ENCODE data around the gene RABL2B. TPM values are rescaled to one million over a fixed set of nuclear protein-coding genes. Genes with fewer than 3 reads are reported as not detected.
A peak's percentile ranks its signal among the peaks of the same experiment; 100 is the strongest.
"Not testable (repeated sequence)": the region's sequence is repeated elsewhere in the genome, so short reads cannot be mapped to it uniquely, and the experiment has no call there.

The RABL2B gene
- total and polyA plus RNA-seq, 2 experiments from 2014 or later = 12.3 to 31.0 TPM

DNA sequence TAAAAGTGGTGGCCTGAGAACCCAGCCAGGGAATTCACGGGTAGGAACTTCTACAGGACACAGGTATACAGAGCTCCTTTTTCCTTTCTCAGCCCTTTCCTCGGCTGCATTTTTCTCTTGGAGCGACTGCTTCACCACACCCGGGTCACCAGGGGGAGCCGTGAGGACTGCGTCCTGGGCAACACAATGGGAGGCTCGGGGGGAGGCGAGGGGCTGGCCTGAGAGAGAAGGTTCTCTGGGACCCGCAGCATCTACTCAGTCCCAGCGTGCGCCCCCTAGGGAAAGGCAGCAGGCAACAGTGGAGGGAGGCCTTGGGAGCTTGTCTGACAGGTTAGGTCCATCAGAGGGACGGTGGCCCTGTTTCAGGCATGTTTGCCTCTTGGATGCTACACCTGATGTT is 8.3 kb downstream of the RABL2B start:
- H3K79me2 ChIP-seq; H3K9me2 ChIP-seq (replicated peaks; ENCODE audit: insufficient read depth); H3K9me3 ChIP-seq (ENCODE audit: low read depth); H4K20me1 ChIP-seq (ENCODE audit: insufficient read depth, poor library complexity, severe bottlenecking); H3K27me3 ChIP-seq; H3K4me2 ChIP-seq; H3K27ac ChIP-seq; H3K4me3 ChIP-seq; H3K36me3 ChIP-seq (replicated peaks; ENCODE audit: insufficient read depth, low read depth); H3K4me1 ChIP-seq (ENCODE audit: insufficient read depth); H2AFZ ChIP-seq: not testable (repeated sequence)
- 10% methylated on average over 11 of the region's 12 CpGs for WGBS (ENCODE audit: low lambda C conversion rate, missing lambda C conversion rate)
- TF ChIP-seq, protein P1, sequence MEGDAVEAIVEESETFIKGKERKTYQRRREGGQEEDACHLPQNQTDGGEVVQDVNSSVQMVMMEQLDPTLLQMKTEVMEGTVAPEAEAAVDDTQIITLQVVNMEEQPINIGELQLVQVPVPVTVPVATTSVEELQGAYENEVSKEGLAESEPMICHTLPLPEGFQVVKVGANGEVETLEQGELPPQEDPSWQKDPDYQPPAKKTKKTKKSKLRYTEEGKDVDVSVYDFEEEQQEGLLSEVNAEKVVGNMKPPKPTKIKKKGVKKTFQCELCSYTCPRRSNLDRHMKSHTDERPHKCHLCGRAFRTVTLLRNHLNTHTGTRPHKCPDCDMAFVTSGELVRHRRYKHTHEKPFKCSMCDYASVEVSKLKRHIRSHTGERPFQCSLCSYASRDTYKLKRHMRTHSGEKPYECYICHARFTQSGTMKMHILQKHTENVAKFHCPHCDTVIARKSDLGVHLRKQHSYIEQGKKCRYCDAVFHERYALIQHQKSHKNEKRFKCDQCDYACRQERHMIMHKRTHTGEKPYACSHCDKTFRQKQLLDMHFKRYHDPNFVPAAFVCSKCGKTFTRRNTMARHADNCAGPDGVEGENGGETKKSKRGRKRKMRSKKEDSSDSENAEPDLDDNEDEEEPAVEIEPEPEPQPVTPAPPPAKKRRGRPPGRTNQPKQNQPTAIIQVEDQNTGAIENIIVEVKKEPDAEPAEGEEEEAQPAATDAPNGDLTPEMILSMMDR (IDR thresholded peaks at IDR 0.05; ENCODE audit: poor library complexity) = peak; percentile 64
- DNase-seq (ENCODE audit: low spot score) = peak; percentile 80

DNA sequence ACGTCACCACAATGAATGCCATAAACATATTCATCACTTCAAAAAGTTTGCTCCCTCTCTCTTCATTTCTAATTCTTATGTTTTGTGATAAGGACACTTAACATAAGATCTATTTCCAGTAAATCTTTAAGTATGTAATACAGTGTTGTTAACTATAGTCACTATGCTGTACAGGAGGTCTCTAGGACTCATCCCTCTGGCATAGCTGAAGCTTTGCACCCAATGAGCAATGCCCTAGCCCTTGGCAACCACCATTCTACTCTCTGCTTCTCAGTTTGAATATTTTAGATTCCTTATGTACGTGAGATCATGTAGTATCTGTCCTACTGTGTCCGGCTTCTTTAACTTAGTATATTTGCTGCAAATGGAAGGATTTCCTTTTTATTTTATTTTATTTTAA is 19.1 kb downstream of the RABL2B start:
- H3K27me3 ChIP-seq; H2AFZ ChIP-seq; H3K36me3 ChIP-seq (replicated peaks; ENCODE audit: insufficient read depth, low read depth); H3K9me3 ChIP-seq (ENCODE audit: low read depth); H3K4me3 ChIP-seq; H3K4me1 ChIP-seq (ENCODE audit: insufficient read depth); DNase-seq (ENCODE audit: low spot score); H3K4me2 ChIP-seq; H4K20me1 ChIP-seq (ENCODE audit: insufficient read depth, poor library complexity, severe bottlenecking); H3K27ac ChIP-seq; H3K9me2 ChIP-seq (replicated peaks; ENCODE audit: insufficient read depth); H3K79me2 ChIP-seq: not testable (repeated sequence)
- WGBS (ENCODE audit: low lambda C conversion rate, missing lambda C conversion rate) = 66% methylated on average over 3 of the region's 3 CpGs

DNA sequence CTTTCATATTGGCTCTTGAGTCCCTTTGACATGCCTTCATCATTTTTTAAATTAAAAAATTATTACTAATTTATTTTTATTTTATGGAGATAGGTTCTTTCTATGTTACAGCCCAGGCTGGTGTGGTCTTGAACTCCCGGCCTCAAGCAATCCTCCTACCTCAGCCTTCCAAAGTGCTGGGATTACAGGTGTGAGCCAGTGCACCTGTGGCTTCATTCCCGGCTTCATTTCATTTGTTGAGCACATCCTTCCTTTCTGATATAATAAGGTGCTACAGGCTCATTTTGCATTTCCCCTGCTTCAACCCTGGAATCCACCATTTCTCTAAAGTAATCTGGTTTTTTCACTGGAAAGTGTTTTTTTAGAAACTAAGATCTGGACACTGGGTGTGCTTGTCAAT is 21.6 kb downstream of the RABL2B start:
- H3K4me3 ChIP-seq; H3K36me3 ChIP-seq (replicated peaks; ENCODE audit: insufficient read depth, low read depth); H4K20me1 ChIP-seq (ENCODE audit: insufficient read depth, poor library complexity, severe bottlenecking); H3K9me3 ChIP-seq (ENCODE audit: low read depth); DNase-seq (ENCODE audit: low spot score); H3K27me3 ChIP-seq; H3K27ac ChIP-seq; H3K4me1 ChIP-seq (ENCODE audit: insufficient read depth); H2AFZ ChIP-seq; H3K4me2 ChIP-seq; H3K79me2 ChIP-seq; H3K9me2 ChIP-seq (replicated peaks; ENCODE audit: insufficient read depth): not testable (repeated sequence)
- 97% methylated on average over 2 of the region's 2 CpGs for WGBS (ENCODE audit: low lambda C conversion rate, missing lambda C conversion rate)

DNA sequence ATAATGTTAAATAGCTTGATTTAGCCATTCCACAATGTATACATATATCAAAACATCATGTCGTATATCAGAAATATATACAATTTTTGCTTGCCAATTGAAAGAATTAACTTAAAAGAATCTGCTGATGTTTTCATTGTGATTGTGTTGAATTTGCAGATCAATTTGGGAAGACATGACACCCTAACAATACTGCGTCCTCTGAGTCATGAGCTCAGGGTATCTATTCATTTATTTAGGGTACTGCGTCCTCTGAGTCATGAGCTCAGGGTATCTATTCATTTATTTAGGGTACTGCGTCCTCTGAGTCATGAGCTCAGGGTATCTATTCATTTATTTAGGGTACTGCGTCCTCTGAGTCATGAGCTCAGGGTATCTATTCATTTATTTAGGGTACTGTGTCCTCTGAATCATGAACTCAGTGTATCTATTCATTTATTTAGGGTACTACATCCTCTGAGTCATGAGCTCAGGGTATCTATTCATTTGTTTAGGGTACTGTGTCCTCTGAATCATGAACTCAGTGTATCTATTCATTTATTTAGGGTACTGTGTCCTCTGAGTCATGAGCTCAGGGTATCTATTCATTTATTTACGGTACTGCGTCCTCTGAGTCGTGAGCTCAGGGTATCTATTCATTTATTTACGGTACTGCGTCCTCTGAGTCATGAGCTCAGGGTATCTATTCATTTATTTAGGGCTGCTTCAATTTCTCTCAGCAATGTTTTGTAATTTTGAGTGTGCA is 23.7 kb downstream of the RABL2B start:
- not testable (repeated sequence) for H3K27me3 ChIP-seq; H4K20me1 ChIP-seq (ENCODE audit: insufficient read depth, poor library complexity, severe bottlenecking); H3K79me2 ChIP-seq; H3K4me1 ChIP-seq (ENCODE audit: insufficient read depth); H3K9me3 ChIP-seq (ENCODE audit: low read depth); DNase-seq (ENCODE audit: low spot score); H3K9me2 ChIP-seq (replicated peaks; ENCODE audit: insufficient read depth); H3K4me2 ChIP-seq; H3K4me3 ChIP-seq; H3K36me3 ChIP-seq (replicated peaks; ENCODE audit: insufficient read depth, low read depth); H3K27ac ChIP-seq; H2AFZ ChIP-seq
- 47% methylated on average over 8 of the region's 10 CpGs for WGBS (ENCODE audit: low lambda C conversion rate, missing lambda C conversion rate)

DNA sequence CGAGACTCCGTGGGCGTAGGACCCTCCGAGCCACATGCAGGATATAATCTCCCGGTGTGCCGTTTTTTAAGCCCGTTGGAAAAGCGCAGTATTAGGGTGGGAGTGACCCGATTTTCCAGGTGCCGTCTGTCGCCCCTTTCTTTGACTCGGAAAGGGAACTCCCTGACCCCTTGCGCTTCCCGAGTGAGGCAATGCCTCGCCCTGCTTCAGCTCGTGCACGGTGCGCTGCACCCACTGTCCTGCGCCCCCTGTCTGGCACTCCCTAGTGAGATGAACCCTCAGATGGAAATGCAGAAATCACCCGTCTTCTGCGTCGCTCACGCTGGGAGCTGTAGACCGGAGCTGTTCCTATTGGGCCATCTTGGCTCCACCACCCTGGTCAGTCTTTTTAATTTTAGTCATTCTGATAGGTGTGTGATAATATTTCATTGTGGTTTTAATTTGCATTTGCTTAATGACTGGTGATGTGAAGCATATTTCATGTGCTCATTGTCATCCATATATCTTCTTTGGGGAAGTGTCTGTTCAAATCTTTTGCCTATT is 26.4 kb downstream of the RABL2B start:
- not testable (repeated sequence) for H3K4me1 ChIP-seq (ENCODE audit: insufficient read depth); H3K9me2 ChIP-seq (replicated peaks; ENCODE audit: insufficient read depth); H3K9me3 ChIP-seq (ENCODE audit: low read depth); H3K79me2 ChIP-seq; H3K36me3 ChIP-seq (replicated peaks; ENCODE audit: insufficient read depth, low read depth); H3K27me3 ChIP-seq; H4K20me1 ChIP-seq (ENCODE audit: insufficient read depth, poor library complexity, severe bottlenecking); DNase-seq (ENCODE audit: low spot score)
- TF ChIP-seq, protein P1 (IDR thresholded peaks at IDR 0.05; ENCODE audit: poor library complexity) = peak; percentile 47
- H3K27ac ChIP-seq = peak overlapping the region; percentile 77
- peak overlapping the region; percentile 71 for H3K4me3 ChIP-seq
- peak overlapping the region; percentile 93 for H2AFZ ChIP-seq
- WGBS (ENCODE audit: low lambda C conversion rate, missing lambda C conversion rate) = 6% methylated on average over 23 of the region's 24 CpGs
- peak overlapping the region; percentile 91 for H3K4me2 ChIP-seq

DNA sequence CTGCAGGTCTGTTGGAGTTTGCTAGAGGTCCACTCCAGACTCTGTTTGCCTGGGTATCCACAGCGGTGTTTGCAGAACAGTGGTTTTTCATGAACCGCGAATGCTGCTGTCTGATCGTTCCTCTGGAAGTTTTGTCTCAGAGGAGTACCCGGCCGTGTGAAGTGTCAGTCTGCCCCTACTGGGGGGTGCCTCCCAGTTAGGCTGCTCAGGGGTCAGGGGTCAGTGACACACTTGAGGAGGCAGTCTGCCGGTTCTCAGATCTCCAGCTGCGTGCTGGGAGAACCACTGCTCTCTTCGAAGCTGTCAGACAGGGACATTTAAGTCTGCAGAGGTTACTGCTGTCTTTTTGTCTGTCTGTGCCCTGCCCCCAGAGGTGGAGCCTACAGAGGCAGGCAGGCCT is 27.0 kb downstream of the RABL2B start:
- not testable (repeated sequence) for H3K4me3 ChIP-seq

DNA sequence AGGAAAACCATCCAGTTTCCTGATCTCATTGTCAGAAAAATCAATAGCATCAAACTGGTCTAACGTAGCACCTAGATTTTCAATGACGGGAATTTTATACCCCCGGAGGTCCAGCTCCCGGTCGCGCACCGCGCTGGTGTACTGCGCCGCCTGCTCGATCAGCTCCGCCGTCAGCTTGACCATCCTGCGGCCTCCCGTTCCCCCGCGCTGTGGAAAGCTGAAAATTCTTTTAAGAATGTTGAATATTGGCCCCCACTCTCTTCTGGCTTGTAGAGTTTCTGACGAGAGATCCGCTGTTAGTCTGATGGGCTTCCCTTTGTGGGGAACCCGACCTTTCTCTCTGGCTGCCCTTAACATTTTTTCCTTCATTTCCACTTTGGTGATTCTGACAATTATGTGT is 28.2 kb downstream of the RABL2B start:
- not testable (repeated sequence) for H3K4me1 ChIP-seq (ENCODE audit: insufficient read depth); H3K9me3 ChIP-seq (ENCODE audit: low read depth); H2AFZ ChIP-seq; H4K20me1 ChIP-seq (ENCODE audit: insufficient read depth, poor library complexity, severe bottlenecking); DNase-seq (ENCODE audit: low spot score); H3K27me3 ChIP-seq; H3K79me2 ChIP-seq; H3K27ac ChIP-seq; H3K9me2 ChIP-seq (replicated peaks; ENCODE audit: insufficient read depth); H3K4me3 ChIP-seq; H3K4me2 ChIP-seq; H3K36me3 ChIP-seq (replicated peaks; ENCODE audit: insufficient read depth, low read depth)
- 94% methylated on average over 20 of the region's 20 CpGs for WGBS (ENCODE audit: low lambda C conversion rate, missing lambda C conversion rate)

More for the DNA sequence above, 27.0 kb downstream of the RABL2B start:
- H2AFZ ChIP-seq; H3K9me3 ChIP-seq (ENCODE audit: low read depth); H3K79me2 ChIP-seq; H3K4me1 ChIP-seq (ENCODE audit: insufficient read depth); H3K36me3 ChIP-seq (replicated peaks; ENCODE audit: insufficient read depth, low read depth); H4K20me1 ChIP-seq (ENCODE audit: insufficient read depth, poor library complexity, severe bottlenecking); H3K9me2 ChIP-seq (replicated peaks; ENCODE audit: insufficient read depth); H3K27ac ChIP-seq; H3K27me3 ChIP-seq; DNase-seq (ENCODE audit: low spot score): not testable (repeated sequence)
- H3K4me2 ChIP-seq = peak overlapping the region; percentile 59
- WGBS (ENCODE audit: low lambda C conversion rate, missing lambda C conversion rate) = 10% methylated on average over 6 of the region's 9 CpGs
